Endothelial cell of umbilical vein (primary cell): ENCODE measurements around the gene SESN1. TPM values are rescaled to one million over a fixed set of nuclear protein-coding genes. Genes with fewer than 3 reads are reported as not detected.

Experiments used
- BruUV-seq: library from RNA; stranded (reverse); fragments of 400-500 nt; replicated peaks from 2 replicates; lab custom pipeline; 2021; lab: Mats Ljungman, UMichigan
- CTCF ChIA-PET: fragments of 300-600, 350-600 bp; sonication (Branson Sonifier 250); formaldehyde crosslinking; loops from one replicate; lab custom pipeline; 2021; ENCODE audit warnings: antibody characterized with exemption, inconsistent platforms; lab: Charles Lee
- POLR2A ChIA-PET: fragments of 300-600, 350-600 bp; sonication (Branson Sonifier 250); formaldehyde crosslinking; loops from one replicate; lab custom pipeline; 2021; ENCODE audit warnings: antibody characterized with exemption, inconsistent platforms; lab: Charles Lee
- DNase-seq: peaks from one replicate; pipeline ENCODE4 v3.0.0-alpha.2; 2011; ENCODE audit warnings: low read depth, low spot score
- FAIRE-seq: peaks from 2 replicates; lab custom pipeline; 2011; peaks lifted over from hg19 to GRCh38; lab: Jason Lieb, UNC
- H2AFZ ChIP-seq: 2 replicates; pipeline ENCODE4 v1.6.0; 2012; ENCODE audit warnings: low read depth, low read length, control low read depth, inconsistent platforms
- H3K27ac ChIP-seq: 2 replicates; pipeline ENCODE4 v1.5.1; 2011; ENCODE audit warnings: low read depth, mild to moderate bottlenecking, control low read depth, low read length, moderate library complexity; ENCODE audit not compliant: insufficient read depth
- H3K27me3 ChIP-seq, 2 experiments: 2 replicates each; pipeline versions ENCODE4 v1.6.0 to v1.6.1; 2011; ENCODE audit warnings: low read length in 2 of 2, mixed read lengths in 1 of 2; ENCODE audit not compliant: control insufficient read depth in 2 of 2, insufficient read depth in 2 of 2
- H3K36me3 ChIP-seq, 2 experiments: 2 replicates in 1 of 2; 3 replicates in 1 of 2; pipeline ENCODE4 v1.5.1; 2011; ENCODE audit warnings: low read length in 2 of 2, mild to moderate bottlenecking in 1 of 2, moderate library complexity in 1 of 2; ENCODE audit not compliant: control insufficient read depth in 2 of 2, insufficient read depth in 2 of 2; ENCODE audit errors: extremely low read depth in 1 of 2
- H3K4me1 ChIP-seq: 3 replicates; pipeline ENCODE4 v1.5.1; 2011; ENCODE audit warnings: mild to moderate bottlenecking, low read length; ENCODE audit not compliant: control insufficient read depth, insufficient read depth; ENCODE audit errors: extremely low read depth
- H3K4me2 ChIP-seq: 2 replicates; pipeline ENCODE4 v1.6.1; 2011; ENCODE audit warnings: low read length, control low read depth, mixed read lengths; ENCODE audit not compliant: insufficient read depth
- H3K4me3 ChIP-seq, 3 experiments: fragments of 200-600 bp in 1 of 3; sonication (generic), shearing (Covaris generic) in 1 of 3; replicated peaks in 1 of 3; 2 replicates each; pipeline ENCODE4 v1.5.1; 2011 to 2016; ENCODE audit warnings: control low read depth in 3 of 3, low read length in 3 of 3, mild to moderate bottlenecking in 2 of 3, inconsistent platforms in 1 of 3, low read depth in 1 of 3, moderate library complexity in 1 of 3; ENCODE audit not compliant: insufficient read depth in 1 of 3
- H3K79me2 ChIP-seq: 2 replicates; pipeline ENCODE4 v1.6.0; 2012; ENCODE audit warnings: low read length, inconsistent platforms; ENCODE audit not compliant: control insufficient read depth, insufficient read depth
- H3K9ac ChIP-seq: replicated peaks from 2 replicates; pipeline ENCODE3; 2011; ENCODE audit warnings: low read length, control low read depth; ENCODE audit not compliant: insufficient read depth; ENCODE audit errors: extremely low read depth
- H3K9me1 ChIP-seq: replicated peaks from 3 replicates; pipeline ENCODE4 v1.6.0; 2011; ENCODE audit warnings: mild to moderate bottlenecking, low read length; ENCODE audit not compliant: control insufficient read depth, insufficient read depth; ENCODE audit errors: extremely low read depth
- H3K9me3 ChIP-seq: replicated peaks from 2 replicates; pipeline ENCODE4 v1.5.1; 2012; ENCODE audit warnings: low read length, inconsistent platforms; ENCODE audit not compliant: control insufficient read depth, insufficient read depth
- H4K20me1 ChIP-seq: replicated peaks from 2 replicates; pipeline ENCODE3; 2011; ENCODE audit warnings: mild to moderate bottlenecking, low read length; ENCODE audit not compliant: control insufficient read depth, insufficient read depth; ENCODE audit errors: extremely low read depth
- CTCF ChIP-seq, 2 donors: IDR thresholded peaks; 1 replicate in 1 of 2; 2 replicates in 1 of 2; pipeline ENCODE4 v1.5.1; 2011; ENCODE audit warnings: low read length in 2 of 2, mild to moderate bottlenecking in 2 of 2, moderate library complexity in 2 of 2, control low read depth in 1 of 2, inconsistent platforms in 1 of 2, low read depth in 1 of 2; ENCODE audit not compliant: insufficient read depth in 1 of 2; ENCODE audit errors: extremely low read depth in 1 of 2
- EZH2 ChIP-seq: IDR thresholded peaks from 2 replicates; pipeline ENCODE4 v1.6.1; 2012; ENCODE audit warnings: borderline replicate concordance, low read depth, mild to moderate bottlenecking, moderate library complexity, low read length, inconsistent platforms; ENCODE audit not compliant: severe bottlenecking
- FOS ChIP-seq: IDR thresholded peaks from 2 replicates; pipeline ENCODE4 v1.6.1; 2011; ENCODE audit warnings: mild to moderate bottlenecking, low read length, moderate library complexity, borderline replicate concordance; ENCODE audit not compliant: insufficient read depth
- GATA2 ChIP-seq: IDR thresholded peaks from 2 replicates; pipeline ENCODE4 v1.7.0; 2011; ENCODE audit warnings: low read depth, mild to moderate bottlenecking, moderate library complexity, mixed read lengths, low read length; ENCODE audit not compliant: insufficient read length, insufficient read depth
- JUN ChIP-seq: IDR thresholded peaks from 2 replicates; pipeline ENCODE4 v1.6.1; 2011; ENCODE audit warnings: borderline replicate concordance, low read depth; ENCODE audit not compliant: insufficient read length, insufficient read depth
- MAX ChIP-seq: IDR thresholded peaks from 2 replicates; pipeline ENCODE4 v1.6.1; 2011; ENCODE audit not compliant: insufficient read depth, insufficient read length
- MYC ChIP-seq: IDR thresholded peaks from one replicate; pipeline ENCODE4 v1.6.1; 2011; ENCODE audit warnings: mild to moderate bottlenecking, low read depth, low read length
- POLR2A ChIP-seq: IDR thresholded peaks from 2 replicates; pipeline ENCODE4 v1.6.1; 2012; ENCODE audit warnings: low read depth, mild to moderate bottlenecking, control low read depth, low read length
- POLR2AphosphoS5 ChIP-seq: IDR thresholded peaks from 2 replicates; pipeline ENCODE4 v1.6.1; 2012; ENCODE audit warnings: low read depth, mild to moderate bottlenecking, control low read depth, low read length, moderate library complexity; ENCODE audit not compliant: insufficient read depth
- dilution Hi-C: fragments of 300-500 bp; cut with MboI; formaldehyde crosslinking; loops from one replicate; pipeline ENCODE4 v1.15.0; 2019; ENCODE audit warnings: low sequenced_read_pairs; ENCODE audit not compliant: extremely low pct_ligation_motif_present
- intact Hi-C: fragments of 100-400 bp; cut with micrococcal nuclease; formaldehyde crosslinking; loops from one replicate; pipeline ENCODE4 v1.10.0; 2022
- polyA plus RNA-seq, 4 experiments: library from polyadenylated mRNA; depleted of rRNA in 3 of 4; stranded (reverse) in 3 of 4; unstranded in 1 of 4; fragments of >200 nt; gene quantifications; 2 replicates each; pipeline versions ENCODE4 v1.2.1 to v1.2.3, GENCODE V29; 2011 to 2012; ENCODE audit warnings: missing spikeins in 1 of 4
- total RNA-seq: library from RNA; stranded (reverse); gene quantifications from 2 replicates; pipeline ENCODE4 v1.2.3, GENCODE V29; 2021

The SESN1 gene
- total and polyA plus RNA-seq, 2 donors (not counting 3 experiments of a cell fraction or from before 2014, with no cell fraction given), result 7.1 to 15.6 TPM

- no peak overlapping the region for H3K27ac ChIP-seq
- ChIA-PET CTCF (interaction anchor here (1.4 kb wide), 1 partner anchor 16 kb away, joined by 3 read pairs; no protein-coding TSS in a partner anchor), POLR2A (no interaction called here)
- H3K4me3 ChIP-seq, result peak overlapping the region in 1 of 3 experiments; percentile 95
- peaks cover 6% of the 10 kb centered on the region for H3K4me1 ChIP-seq
- DNase-seq (no peak), FAIRE-seq (no peak)
- H3K36me3 ChIP-seq, result no peaks in the 10 kb centered on the region
- BruUV-seq, result no TSS peak
- no peaks in the 10 kb centered on the region for H3K27me3 ChIP-seq
- H3K79me2 ChIP-seq, result peaks cover 7% of the 10 kb centered on the region
- intact Hi-C loops, result loop anchor here (5.0 kb wide), 1 partner anchor 110 kb away; no protein-coding TSS in a partner anchor
- H3K4me2 ChIP-seq, result peak overlapping the region; percentile 92
- H2AFZ ChIP-seq, result no peak overlapping the region
- H4K20me1 ChIP-seq, result no peaks in the 10 kb centered on the region
- no peak overlapping the region for H3K9ac ChIP-seq
- H3K9me3 ChIP-seq, result no peaks in the 10 kb centered on the region
- no peak for TF ChIP-seq POLR2AphosphoS5
- TF ChIP-seq FOS, result no peak
- no peak for TF ChIP-seq MYC
- TF ChIP-seq GATA2, result no peak
- no peak for TF ChIP-seq CTCF (IDR thresholded peaks at IDR 0.05; ENCODE audit: extremely low read depth in 1 of 2, insufficient read depth in 1 of 2, low read depth in 1 of 2, low read length in 2 of 2)
- TF ChIP-seq JUN, result no peak
- no peak for TF ChIP-seq MAX
- TF ChIP-seq EZH2, result no peak
- no peak for TF ChIP-seq POLR2A
- dilution Hi-C loops, result no loop called here
- H3K9me1 ChIP-seq, result no peaks in the 10 kb centered on the region
These were observed 87.1 kb downstream of the SESN1 start for GRCh38 chr6:109007521-109007920.
